ENCODE measurements around the gene CERS6.

The CERS6 gene

GRCh38 chr2:168568476-168569267, 112.6 kb downstream of the CERS6 start:
- no peak for DNase-seq (ENCODE audit: low spot score)

- no peak for DNase-seq (ENCODE audit: low spot score)
Observed at GRCh38 chr2:168571061-168571460, 115.0 kb downstream of the CERS6 start.

- no peak for DNase-seq (ENCODE audit: low spot score)
Observed at GRCh38 chr2:168573128-168573903, 117.2 kb downstream of the CERS6 start.

GRCh38 chr2:168574856-168575630, 119.0 kb downstream of the CERS6 start:
- DNase-seq (ENCODE audit: low spot score): no peak

GRCh38 chr2:168577885-168578284, 121.8 kb downstream of the CERS6 start:
- no peak for DNase-seq (ENCODE audit: low spot score)

GRCh38 chr2:168583064-168583709, 127.1 kb downstream of the CERS6 start:
- DNase-seq (ENCODE audit: low spot score): no peak

- DNase-seq (ENCODE audit: low spot score): peak; percentile 47
Observed at GRCh38 chr2:168583710-168584521, 127.8 kb downstream of the CERS6 start.

- DNase-seq (ENCODE audit: low spot score): no peak
Observed at GRCh38 chr2:168584911-168585310, 128.8 kb downstream of the CERS6 start.

- no peak for DNase-seq (ENCODE audit: low spot score)
Observed at GRCh38 chr2:168585700-168586099, 129.6 kb downstream of the CERS6 start.

- DNase-seq (ENCODE audit: low spot score): no peak
Observed at GRCh38 chr2:168587307-168587706, 131.2 kb downstream of the CERS6 start.

- DNase-seq (ENCODE audit: low spot score): no peak
Observed at GRCh38 chr2:168589236-168590211, 133.5 kb downstream of the CERS6 start.

- DNase-seq (ENCODE audit: low spot score): no peak
Observed at GRCh38 chr2:168592181-168592831, 136.2 kb downstream of the CERS6 start.

- no peak for DNase-seq (ENCODE audit: low spot score)
Observed at GRCh38 chr2:168593713-168594112, 137.6 kb downstream of the CERS6 start.

- no peak for DNase-seq (ENCODE audit: low spot score)
Observed at GRCh38 chr2:168594778-168595177, 138.7 kb downstream of the CERS6 start.

GRCh38 chr2:168596881-168597655, 141.0 kb downstream of the CERS6 start:
- peak; percentile 56 for DNase-seq (ENCODE audit: low spot score)

- no peak for DNase-seq (ENCODE audit: low spot score)
Observed at GRCh38 chr2:168599738-168600137, 143.7 kb downstream of the CERS6 start.

GRCh38 chr2:168600949-168601348, 144.9 kb downstream of the CERS6 start:
- no peak for DNase-seq (ENCODE audit: low spot score)

GRCh38 chr2:168601741-168602140, 145.7 kb downstream of the CERS6 start:
- no peak for DNase-seq (ENCODE audit: low spot score)

- no peak for DNase-seq (ENCODE audit: low spot score)
Observed at GRCh38 chr2:168602379-168602778, 146.3 kb downstream of the CERS6 start.
